ENCODE data around the gene C12orf54.

- TF ChIP-seq, protein P1, sequence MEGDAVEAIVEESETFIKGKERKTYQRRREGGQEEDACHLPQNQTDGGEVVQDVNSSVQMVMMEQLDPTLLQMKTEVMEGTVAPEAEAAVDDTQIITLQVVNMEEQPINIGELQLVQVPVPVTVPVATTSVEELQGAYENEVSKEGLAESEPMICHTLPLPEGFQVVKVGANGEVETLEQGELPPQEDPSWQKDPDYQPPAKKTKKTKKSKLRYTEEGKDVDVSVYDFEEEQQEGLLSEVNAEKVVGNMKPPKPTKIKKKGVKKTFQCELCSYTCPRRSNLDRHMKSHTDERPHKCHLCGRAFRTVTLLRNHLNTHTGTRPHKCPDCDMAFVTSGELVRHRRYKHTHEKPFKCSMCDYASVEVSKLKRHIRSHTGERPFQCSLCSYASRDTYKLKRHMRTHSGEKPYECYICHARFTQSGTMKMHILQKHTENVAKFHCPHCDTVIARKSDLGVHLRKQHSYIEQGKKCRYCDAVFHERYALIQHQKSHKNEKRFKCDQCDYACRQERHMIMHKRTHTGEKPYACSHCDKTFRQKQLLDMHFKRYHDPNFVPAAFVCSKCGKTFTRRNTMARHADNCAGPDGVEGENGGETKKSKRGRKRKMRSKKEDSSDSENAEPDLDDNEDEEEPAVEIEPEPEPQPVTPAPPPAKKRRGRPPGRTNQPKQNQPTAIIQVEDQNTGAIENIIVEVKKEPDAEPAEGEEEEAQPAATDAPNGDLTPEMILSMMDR (IDR thresholded peaks at IDR 0.05) = no peak
- no peak for TF ChIP-seq POLR2A (IDR thresholded peaks at IDR 0.05)
These were observed 27.8 kb downstream of the C12orf54 start for GRCh38 chr12:48510111-48510510.
